Upper lobe of right lung (tissue), 1 donor: ENCODE results near the gene PARP8. TPM values are rescaled to one million over a fixed set of nuclear protein-coding genes. Genes with fewer than 3 reads are reported as not detected.
"Not testable (repeated sequence)": the region's sequence is repeated elsewhere in the genome, so short reads cannot be mapped to it uniquely, and the experiment has no call there.

Experiments used
- ATAC-seq: fragments of 200-7000 bp; cut with Tn5 transposase; one replicate; pipeline ENCODE4 v1.9.1; 2020; ENCODE audit warnings: mild to moderate bottlenecking, moderate library complexity
- DNase-seq: peaks from one replicate; pipeline ENCODE4 v3.0.0-alpha.2; 2020
- H3K27ac ChIP-seq: fragments of 200-600 bp; one replicate; pipeline ENCODE4 v1.8.0; 2022
- H3K27me3 ChIP-seq: fragments of 200-600 bp; one replicate; pipeline ENCODE4 v1.8.0; 2022; ENCODE audit warnings: mild to moderate bottlenecking
- H3K36me3 ChIP-seq: fragments of 200-600 bp; one replicate; pipeline ENCODE4 v1.8.0; 2022
- H3K4me1 ChIP-seq: fragments of 200-600 bp; one replicate; pipeline ENCODE4 v1.8.0; 2022
- H3K4me3 ChIP-seq: fragments of 200-600 bp; one replicate; pipeline ENCODE4 v1.8.0; 2022; ENCODE audit warnings: mild to moderate bottlenecking
- H3K9me3 ChIP-seq: fragments of 200-600 bp; one replicate; pipeline ENCODE4 v1.8.0; 2022
- intact Hi-C: fragments of 100-400 bp; cut with DNase I; formaldehyde crosslinking; loops from one replicate; pipeline ENCODE4 v1.11.0; 2022
- total RNA-seq: library from RNA; stranded (reverse); fragmentation: NEBNext Ultra II Directional; extraction: Animal tissue kit (Norgen Biotek cat#: 25700); gene quantifications from one replicate; pipeline ENCODE4 v1.2.1, GENCODE V29; 2021
- TF ChIP-seq, protein P1 (sequence below): fragments of 200-600 bp; IDR thresholded peaks from one replicate; pipeline ENCODE4 v1.8.0; 2022; ENCODE audit warnings: antibody characterized with exemption
- donor health status: DM: no; HTN: yes; CAD: no; lungs with severe emphysema.

The PARP8 gene
- total RNA-seq, 1 donor from 2014 or later = 52.3 TPM

DNA sequence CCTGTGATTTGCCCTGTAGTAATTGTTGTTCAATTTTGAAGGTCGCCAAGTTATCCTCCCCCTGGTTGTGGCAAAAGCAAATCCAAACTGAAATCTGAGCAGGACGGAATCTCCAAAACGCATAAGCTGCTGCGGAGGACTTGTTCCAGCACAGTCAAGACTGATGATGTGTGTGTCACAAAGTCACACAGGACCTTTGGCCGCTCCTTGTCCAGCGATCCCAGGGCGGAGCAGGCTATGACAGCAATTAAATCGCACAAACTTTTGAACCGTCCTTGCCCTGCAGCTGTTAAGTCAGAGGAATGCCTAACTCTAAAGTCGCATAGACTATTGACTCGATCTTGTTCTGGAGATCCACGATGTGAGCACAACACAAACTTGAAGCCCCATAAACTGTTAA, 128.4 kb downstream of the PARP8 start:
- intact Hi-C loops = no loop called here
- no peaks in the 10 kb centered on the region for H3K9me3 ChIP-seq
- H3K27ac ChIP-seq = no peak overlapping the region
- DNase-seq (no peak), ATAC-seq (no peak)
- no peaks in the 10 kb centered on the region for H3K4me1 ChIP-seq
- H3K36me3 ChIP-seq = peaks cover 25% of the 10 kb centered on the region
- H3K4me3 ChIP-seq = no peak overlapping the region
- H3K27me3 ChIP-seq = no peaks in the 10 kb centered on the region
- TF ChIP-seq, protein P1, sequence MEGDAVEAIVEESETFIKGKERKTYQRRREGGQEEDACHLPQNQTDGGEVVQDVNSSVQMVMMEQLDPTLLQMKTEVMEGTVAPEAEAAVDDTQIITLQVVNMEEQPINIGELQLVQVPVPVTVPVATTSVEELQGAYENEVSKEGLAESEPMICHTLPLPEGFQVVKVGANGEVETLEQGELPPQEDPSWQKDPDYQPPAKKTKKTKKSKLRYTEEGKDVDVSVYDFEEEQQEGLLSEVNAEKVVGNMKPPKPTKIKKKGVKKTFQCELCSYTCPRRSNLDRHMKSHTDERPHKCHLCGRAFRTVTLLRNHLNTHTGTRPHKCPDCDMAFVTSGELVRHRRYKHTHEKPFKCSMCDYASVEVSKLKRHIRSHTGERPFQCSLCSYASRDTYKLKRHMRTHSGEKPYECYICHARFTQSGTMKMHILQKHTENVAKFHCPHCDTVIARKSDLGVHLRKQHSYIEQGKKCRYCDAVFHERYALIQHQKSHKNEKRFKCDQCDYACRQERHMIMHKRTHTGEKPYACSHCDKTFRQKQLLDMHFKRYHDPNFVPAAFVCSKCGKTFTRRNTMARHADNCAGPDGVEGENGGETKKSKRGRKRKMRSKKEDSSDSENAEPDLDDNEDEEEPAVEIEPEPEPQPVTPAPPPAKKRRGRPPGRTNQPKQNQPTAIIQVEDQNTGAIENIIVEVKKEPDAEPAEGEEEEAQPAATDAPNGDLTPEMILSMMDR = no peak

DNA sequence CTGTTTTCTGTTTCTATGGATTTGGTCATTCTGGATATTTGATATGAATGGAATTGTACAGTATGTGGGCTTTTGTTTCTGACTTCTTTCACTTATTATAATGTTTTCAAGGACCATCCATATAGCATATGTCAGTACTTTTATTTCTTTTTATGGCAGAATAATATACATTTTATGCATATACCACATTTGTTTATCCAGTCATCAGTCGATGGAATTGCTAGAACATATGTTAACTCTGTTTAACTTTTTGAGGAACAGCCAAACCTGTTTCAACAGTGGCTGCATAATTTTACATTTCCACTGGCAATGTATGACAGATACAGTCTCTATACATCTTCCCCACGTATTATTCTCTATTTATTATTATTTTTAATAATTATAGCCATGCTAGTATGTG, 131.6 kb downstream of the PARP8 start:
- H3K4me3 ChIP-seq = no peak overlapping the region
- DNase-seq (no peak), ATAC-seq (no peak)
- H3K36me3 ChIP-seq = peaks cover 23% of the 10 kb centered on the region
- H3K4me1 ChIP-seq = no peaks in the 10 kb centered on the region
- TF ChIP-seq, protein P1 = no peak
- intact Hi-C loops = no loop called here
- no peaks in the 10 kb centered on the region for H3K9me3 ChIP-seq
- H3K27ac ChIP-seq = no peak overlapping the region
- H3K27me3 ChIP-seq = no peaks in the 10 kb centered on the region

DNA sequence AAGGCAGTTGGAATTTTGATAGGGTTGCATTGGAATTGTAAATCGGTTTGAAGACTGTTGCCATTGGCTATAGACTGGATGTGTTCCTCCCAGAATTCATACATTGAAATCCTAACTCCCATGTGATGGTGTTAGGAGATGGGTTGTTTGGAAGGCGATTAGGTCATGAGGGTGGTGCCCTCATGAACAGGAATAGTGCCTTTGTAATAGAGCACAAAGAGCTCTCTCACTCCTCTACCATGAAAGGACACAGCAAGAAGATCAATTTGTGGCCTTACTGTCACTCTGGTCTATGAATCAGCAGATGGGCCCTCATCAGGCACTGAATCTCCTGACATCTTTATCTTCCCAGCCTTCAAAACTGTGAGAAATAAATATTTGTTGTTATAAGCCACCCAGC, 133.2 kb downstream of the PARP8 start:
- Histone ChIP-seq H3K4me1 (no peaks in the 10 kb centered on the region), H3K27me3 (no peaks in the 10 kb centered on the region), H3K27ac (no peak overlapping the region), H3K4me3 (no peak overlapping the region), H3K36me3 (peaks cover 21% of the 10 kb centered on the region), H3K9me3 (no peaks in the 10 kb centered on the region)
- no peak for ATAC-seq
- TF ChIP-seq, protein P1 = no peak
- DNase-seq = no peak
- intact Hi-C loops = no loop called here

DNA sequence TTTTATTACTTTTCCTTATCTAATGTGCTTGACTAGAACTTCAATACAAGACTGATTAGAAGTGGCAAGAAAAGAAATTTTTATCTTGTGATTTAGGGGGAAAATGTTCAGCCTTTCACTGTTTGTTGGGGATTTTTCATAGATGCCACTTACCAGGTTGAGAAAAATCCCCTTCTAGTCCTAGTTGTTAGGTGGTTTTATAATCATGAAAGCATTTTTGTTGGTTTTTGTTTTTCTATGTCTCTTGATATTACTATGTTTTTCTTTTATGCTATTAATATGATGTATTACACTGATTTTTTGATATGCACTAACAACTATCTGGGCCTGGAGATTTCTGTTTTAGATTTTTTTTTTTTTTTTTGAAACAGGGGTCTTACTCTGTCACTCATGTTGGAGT, 134.0 kb downstream of the PARP8 start:
- ATAC-seq = no peak
- H3K4me3 ChIP-seq = no peak overlapping the region
- H3K27me3 ChIP-seq = no peaks in the 10 kb centered on the region
- peaks cover 13% of the 10 kb centered on the region for H3K36me3 ChIP-seq
- H3K27ac ChIP-seq = no peak overlapping the region
- no peak for DNase-seq
- intact Hi-C loops = no loop called here
- no peaks in the 10 kb centered on the region for H3K4me1 ChIP-seq
- TF ChIP-seq, protein P1 = no peak
- H3K9me3 ChIP-seq = no peaks in the 10 kb centered on the region

DNA sequence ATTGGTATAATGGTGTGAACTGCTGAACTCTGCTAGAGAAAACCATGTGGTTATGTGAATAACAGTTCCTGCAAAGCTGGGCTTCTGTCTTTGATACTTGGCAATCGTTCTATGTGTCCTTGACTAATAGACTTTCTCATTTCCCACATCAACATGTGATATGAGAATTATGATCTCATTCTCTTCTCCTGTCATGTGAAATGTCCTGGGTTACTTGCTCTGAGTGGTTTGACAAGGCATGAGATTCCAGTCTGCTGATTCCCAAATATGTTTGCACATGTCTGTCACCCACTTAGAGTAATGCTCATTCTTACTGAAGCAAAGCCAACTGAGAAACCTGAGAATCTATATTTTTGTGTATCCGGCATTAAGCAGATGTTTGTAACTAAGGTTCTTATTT, 141.2 kb downstream of the PARP8 start:
- TF ChIP-seq, protein P1 = no peak
- H3K9me3 ChIP-seq = no peaks in the 10 kb centered on the region
- no peak overlapping the region for H3K27ac ChIP-seq
- H3K4me1 ChIP-seq = no peaks in the 10 kb centered on the region
- peaks cover 7% of the 10 kb centered on the region for H3K36me3 ChIP-seq
- H3K4me3 ChIP-seq = no peak overlapping the region
- H3K27me3 ChIP-seq = no peaks in the 10 kb centered on the region
- no peak for ATAC-seq
- DNase-seq = no peak
- intact Hi-C loops = no loop called here

DNA sequence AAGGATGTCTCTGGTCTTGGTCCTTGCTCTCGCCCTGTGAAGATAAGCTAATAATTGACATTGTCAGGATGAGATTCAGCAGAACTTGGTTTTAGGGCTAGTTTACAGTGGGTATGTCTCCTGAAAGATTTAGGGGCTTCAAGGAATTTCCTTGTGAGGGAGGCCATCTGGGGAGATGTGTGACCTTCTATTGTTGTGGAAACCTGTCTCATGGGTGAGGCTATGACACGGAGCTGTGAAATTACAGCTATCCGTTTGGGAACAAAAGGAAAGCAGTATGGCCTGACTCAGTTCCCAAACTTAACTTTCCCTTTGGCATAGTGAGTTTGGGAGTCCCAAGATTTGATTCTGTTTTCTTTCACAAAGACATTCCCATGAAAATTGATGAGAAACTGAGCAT, 142.0 kb downstream of the PARP8 start:
- peaks cover 7% of the 10 kb centered on the region for H3K36me3 ChIP-seq
- no peak for DNase-seq
- no peaks in the 10 kb centered on the region for H3K4me1 ChIP-seq
- no peaks in the 10 kb centered on the region for H3K27me3 ChIP-seq
- ATAC-seq = no peak
- TF ChIP-seq, protein P1 = no peak
- H3K27ac ChIP-seq = no peak overlapping the region
- H3K4me3 ChIP-seq = no peak overlapping the region
- intact Hi-C loops = no loop called here
- H3K9me3 ChIP-seq = no peaks in the 10 kb centered on the region

DNA sequence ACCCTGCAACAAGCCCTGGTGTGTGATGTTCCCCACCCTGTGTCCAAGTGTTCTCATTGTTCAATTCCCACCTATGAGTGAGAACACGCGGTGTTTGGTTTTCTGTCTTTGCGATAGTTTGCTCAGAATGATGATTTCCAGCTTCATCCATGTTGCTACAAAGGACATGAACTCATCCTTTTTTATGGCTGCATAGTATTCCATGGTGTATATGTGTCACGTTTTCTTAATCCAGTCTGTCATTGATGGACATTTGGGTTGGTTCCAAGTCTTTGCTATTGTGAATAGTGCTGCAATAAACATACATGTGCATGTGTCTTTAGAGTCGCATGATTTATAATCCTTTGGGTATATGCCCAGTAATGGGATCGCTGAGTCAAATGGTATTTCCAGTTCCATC, 145.3 kb downstream of the PARP8 start:
- H3K27ac ChIP-seq, H3K4me1 ChIP-seq, H3K4me3 ChIP-seq, H3K9me3 ChIP-seq, H3K27me3 ChIP-seq, intact Hi-C loops, DNase-seq, ATAC-seq: not testable (repeated sequence)
- H3K36me3 ChIP-seq = peaks cover 16% of the 10 kb centered on the region
